Right atrium auricular region (tissue), 2 donors: ENCODE results near the gene RIN1. TPM values are rescaled to one million over a fixed set of nuclear protein-coding genes. Genes with fewer than 3 reads are reported as not detected.

Experiments used
- DNase-seq: peaks from one replicate; pipeline ENCODE4 v3.0.0-alpha.2; 2019; ENCODE audit warnings: low spot score
- H3K27ac ChIP-seq, 2 donors: fragments of 200-600 bp; sonication (generic); 1 replicate in 1 of 2; 2 replicates in 1 of 2; pipeline ENCODE4 v1.5.1; 2016 to 2019
- H3K27me3 ChIP-seq, 2 donors: fragments of 200-600 bp; sonication (generic); one replicate each; pipeline versions ENCODE4 v1.5.1 to v1.6.0; 2017 to 2019
- H3K36me3 ChIP-seq: fragments of 200-600 bp; sonication (generic); one replicate; pipeline ENCODE4 v1.5.1; 2016
- H3K4me1 ChIP-seq, 2 donors: fragments of 200-600 bp; sonication (generic); one replicate each; pipeline versions ENCODE4 v1.5.1 to v1.6.0; 2017 to 2019
- H3K4me3 ChIP-seq, 2 donors: fragments of 200-600 bp; sonication (generic); 1 replicate in 1 of 2; 2 replicates in 1 of 2; pipeline ENCODE4 v1.5.1; 2017 to 2019; ENCODE audit warnings: mild to moderate bottlenecking in 1 of 2, moderate library complexity in 1 of 2
- H3K9me3 ChIP-seq, 2 donors: fragments of 200-600 bp; sonication (generic); one replicate each; pipeline ENCODE4 v1.5.1; 2019
- CTCF ChIP-seq, 2 donors: fragments of 200-600 bp; sonication (generic); IDR thresholded peaks; one replicate each; pipeline ENCODE4 v1.5.1; 2019; ENCODE audit warnings: antibody characterized with exemption in 2 of 2
- total RNA-seq, 2 donors: library from RNA; depleted of rRNA; stranded (reverse); fragments of >200 nt; gene quantifications; one replicate each; pipeline ENCODE4 v1.1.0, GENCODE V29; 2016

Gene RIN1
- total RNA-seq, 2 donors from 2014 or later = 1.0 to 5.9 TPM

DNA sequence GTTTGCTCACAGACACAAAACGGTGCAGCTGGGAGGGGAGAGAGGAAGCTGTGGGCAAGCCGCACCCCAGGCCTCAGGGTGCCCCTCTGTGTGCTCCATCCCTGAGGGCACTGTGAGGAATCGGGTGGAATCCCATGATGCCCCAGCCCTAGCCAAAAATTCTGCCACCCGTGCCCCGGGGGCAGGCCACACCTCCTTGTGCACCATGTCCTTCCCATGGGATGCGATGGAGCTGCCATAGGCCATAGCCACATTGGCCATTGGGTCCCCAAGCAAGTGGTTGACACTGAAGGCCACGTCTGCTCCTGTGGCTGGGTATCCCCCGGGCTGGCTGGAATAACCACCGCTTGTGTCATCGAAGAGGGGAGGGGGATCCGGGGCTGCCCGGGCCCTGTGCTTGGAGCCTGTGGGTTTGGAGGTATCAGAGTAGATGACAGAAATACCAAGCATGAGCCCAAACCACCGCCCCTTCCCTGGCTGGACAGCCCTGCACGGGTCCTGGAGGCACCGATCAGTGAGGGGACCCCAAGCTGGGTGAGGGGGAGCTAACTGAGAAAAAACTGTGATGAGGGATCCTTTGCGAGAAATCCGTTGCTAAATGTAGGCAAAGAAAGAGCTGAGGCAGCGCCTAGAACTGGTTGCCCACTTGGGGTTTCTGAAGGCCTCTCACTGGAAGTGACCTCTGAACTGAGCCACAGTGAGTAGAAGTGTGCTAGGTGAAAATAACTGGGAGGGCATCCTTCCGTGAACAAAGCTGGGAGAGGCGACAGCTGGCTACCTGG is 48.2 kb downstream of the RIN1 start:
- H3K27me3 ChIP-seq = peaks cover 0 to 11% of the 10 kb centered on the region in 2 donors

DNA sequence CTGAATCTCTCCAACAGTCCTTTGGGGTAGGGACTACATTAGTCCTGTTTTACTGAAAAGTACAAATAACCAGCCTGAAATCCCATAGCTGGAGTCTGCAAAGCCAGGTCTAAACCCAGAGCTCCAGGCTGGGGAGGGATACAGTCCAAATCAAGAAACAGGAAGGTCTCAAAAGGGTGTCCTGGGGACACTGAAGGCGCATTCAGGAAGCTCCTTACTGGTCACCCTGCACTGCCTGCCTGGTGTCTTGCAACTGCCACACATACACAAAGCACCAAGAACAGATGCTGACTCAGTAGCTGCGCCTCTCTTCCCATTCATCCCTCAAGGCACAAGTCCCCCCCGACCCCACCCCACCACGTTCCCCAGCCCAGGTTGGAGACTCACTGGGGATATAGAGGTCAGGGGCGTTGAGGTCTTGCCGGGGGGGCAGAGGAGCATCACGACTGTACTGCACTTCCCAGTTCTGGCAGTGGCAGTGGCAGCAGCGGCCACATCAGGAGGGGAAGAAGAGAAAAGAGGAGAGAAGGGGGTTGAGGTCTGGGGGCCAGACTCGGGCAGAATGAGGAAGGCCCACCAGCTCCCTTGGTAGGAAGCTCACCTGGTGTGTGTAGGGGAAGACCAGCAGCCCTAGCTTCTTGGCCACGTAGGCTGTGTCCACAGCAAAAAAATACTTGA is 48.9 kb downstream of the RIN1 start:
- DNase-seq = no peak
- H3K4me3 ChIP-seq = no peak overlapping the region
- no peak for TF ChIP-seq CTCF (IDR thresholded peaks at IDR 0.05)
- H3K9me3 ChIP-seq = no peaks in the 10 kb centered on the region
- peak overlapping the region in 1 of 2 donors; percentile 92 for H3K27ac ChIP-seq
- H3K27me3 ChIP-seq = peaks cover 0 to 4% of the 10 kb centered on the region in 2 donors
- H3K36me3 ChIP-seq = peaks cover 8% of the 10 kb centered on the region
- H3K4me1 ChIP-seq = peaks cover 0 to 53% of the 10 kb centered on the region in 2 donors

More for the DNA sequence above, 48.2 kb downstream of the RIN1 start:
- no peak for TF ChIP-seq CTCF (IDR thresholded peaks at IDR 0.05)
- H3K9me3 ChIP-seq = no peaks in the 10 kb centered on the region
- H3K4me3 ChIP-seq = peak overlapping the region; percentile 67 to 90
- no peak for DNase-seq
- peaks cover 8% of the 10 kb centered on the region for H3K36me3 ChIP-seq
- H3K4me1 ChIP-seq = peaks cover 0 to 47% of the 10 kb centered on the region in 2 donors
- H3K27ac ChIP-seq = peak overlapping the region; percentile 92 to 96

DNA sequence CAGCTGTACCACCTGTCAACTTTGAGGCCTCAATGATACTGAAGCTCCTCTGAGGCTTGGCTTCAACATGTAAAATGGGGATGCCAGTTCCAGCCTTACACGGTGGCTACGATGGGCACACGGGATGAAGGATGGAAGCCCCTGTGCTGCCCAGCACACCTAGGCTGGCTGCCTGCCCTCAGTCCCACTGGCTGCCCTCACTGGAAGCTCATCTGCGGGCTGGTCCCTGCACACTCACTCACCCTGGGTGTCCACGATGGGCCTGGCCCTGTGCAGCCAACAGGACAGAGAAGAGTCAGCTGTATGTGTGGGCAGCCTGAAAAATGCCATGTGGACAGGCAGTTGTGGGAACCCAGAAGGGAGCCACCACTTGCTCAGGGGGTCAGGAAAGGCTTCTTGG is 49.5 kb downstream of the RIN1 start:
- Histone ChIP-seq H3K4me1 (peaks cover 0 to 53% of the 10 kb centered on the region in 2 donors), H3K27me3 (no peaks in the 10 kb centered on the region), H3K27ac (peak overlapping the region in 1 of 2 donors; percentile 67)

DNA sequence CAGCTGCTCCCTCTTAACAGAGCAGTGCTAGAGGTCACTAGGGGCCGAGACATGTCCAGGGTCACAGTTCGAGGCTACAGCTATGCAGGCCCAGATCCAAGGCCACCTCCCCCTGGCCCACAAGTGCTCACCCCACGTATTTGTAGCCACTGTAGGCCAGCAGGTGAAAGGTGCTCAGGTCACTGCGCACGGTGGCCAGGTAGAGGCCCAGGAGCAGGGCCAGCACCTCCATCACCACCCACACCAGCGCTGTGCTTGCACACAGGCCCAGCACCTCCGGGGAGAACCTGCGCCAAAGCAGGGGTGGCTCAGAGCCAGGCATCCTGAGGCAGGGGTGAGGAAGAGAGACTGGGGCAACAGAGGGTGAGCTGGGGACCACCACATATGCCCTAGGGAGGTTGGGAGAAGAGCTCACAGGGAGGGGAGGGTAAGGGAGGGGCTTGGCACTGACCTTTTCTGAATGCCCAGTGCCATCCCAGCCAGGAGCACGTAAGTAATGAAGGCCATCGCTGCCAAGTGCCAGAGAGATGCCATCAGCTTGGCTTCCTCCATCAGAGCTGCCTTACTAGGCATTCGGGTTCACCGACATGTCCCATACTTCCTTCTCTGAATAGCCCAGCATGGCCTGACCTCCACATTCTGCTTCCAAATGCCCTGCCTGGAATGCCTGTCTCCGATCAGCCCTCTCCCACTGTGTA is 50.8 kb downstream of the RIN1 start:
- Histone ChIP-seq H3K27me3 (no peaks in the 10 kb centered on the region), H3K36me3 (peaks cover 8% of the 10 kb centered on the region), H3K4me1 (peaks cover 0 to 53% of the 10 kb centered on the region in 2 donors), H3K4me3 (no peak overlapping the region), H3K27ac (peak overlapping the region in 1 of 2 donors; percentile 67), H3K9me3 (no peaks in the 10 kb centered on the region)
- DNase-seq = no peak
- no peak for TF ChIP-seq CTCF (IDR thresholded peaks at IDR 0.05)

More for the DNA sequence above, 49.5 kb downstream of the RIN1 start:
- no peak overlapping the region for H3K4me3 ChIP-seq
- H3K9me3 ChIP-seq = no peaks in the 10 kb centered on the region
- TF ChIP-seq CTCF (IDR thresholded peaks at IDR 0.05) = no peak
- H3K36me3 ChIP-seq = peaks cover 8% of the 10 kb centered on the region
- no peak for DNase-seq

DNA sequence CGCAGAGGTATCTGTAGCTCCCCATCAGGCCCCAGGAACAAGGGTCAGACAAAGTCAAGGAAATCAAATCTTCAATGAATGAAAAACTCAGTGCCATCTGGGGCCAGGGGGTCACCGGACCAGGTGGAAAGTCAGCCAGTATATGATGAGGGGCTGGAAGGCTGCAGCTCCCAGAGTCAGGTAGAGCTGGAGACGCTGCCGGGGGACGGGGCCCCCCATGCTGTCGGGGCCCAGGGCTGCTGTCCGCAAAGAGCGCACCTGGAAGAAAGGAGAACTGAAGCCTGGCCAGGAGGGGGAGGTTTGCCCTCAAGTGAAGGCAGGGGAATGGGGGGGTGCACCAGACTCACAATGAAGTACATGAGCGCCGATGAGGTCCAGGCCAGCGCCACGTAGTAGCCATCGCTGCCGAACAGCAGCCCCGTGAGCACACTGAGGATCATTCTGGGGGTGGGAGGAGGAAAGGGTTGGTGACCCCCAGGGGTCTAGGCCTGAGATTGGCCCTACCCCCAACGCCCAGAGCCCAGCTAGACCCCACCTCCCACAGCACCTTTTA is 51.6 kb downstream of the RIN1 start:
- Histone ChIP-seq H3K4me1 (peaks cover 0 to 46% of the 10 kb centered on the region in 2 donors), H3K4me3 (no peak overlapping the region), H3K36me3 (peaks cover 8% of the 10 kb centered on the region), H3K27ac (peak overlapping the region in 1 of 2 donors; percentile 67), H3K9me3 (no peaks in the 10 kb centered on the region), H3K27me3 (no peaks in the 10 kb centered on the region)
- no peak for DNase-seq
- no peak for TF ChIP-seq CTCF (IDR thresholded peaks at IDR 0.05)
